ENCODE measurements around the gene CHD2.
"Not testable (repeated sequence)": the region's sequence is repeated elsewhere in the genome, so short reads cannot be mapped to it uniquely, and the experiment has no call there.

CHD2 gene

DNA sequence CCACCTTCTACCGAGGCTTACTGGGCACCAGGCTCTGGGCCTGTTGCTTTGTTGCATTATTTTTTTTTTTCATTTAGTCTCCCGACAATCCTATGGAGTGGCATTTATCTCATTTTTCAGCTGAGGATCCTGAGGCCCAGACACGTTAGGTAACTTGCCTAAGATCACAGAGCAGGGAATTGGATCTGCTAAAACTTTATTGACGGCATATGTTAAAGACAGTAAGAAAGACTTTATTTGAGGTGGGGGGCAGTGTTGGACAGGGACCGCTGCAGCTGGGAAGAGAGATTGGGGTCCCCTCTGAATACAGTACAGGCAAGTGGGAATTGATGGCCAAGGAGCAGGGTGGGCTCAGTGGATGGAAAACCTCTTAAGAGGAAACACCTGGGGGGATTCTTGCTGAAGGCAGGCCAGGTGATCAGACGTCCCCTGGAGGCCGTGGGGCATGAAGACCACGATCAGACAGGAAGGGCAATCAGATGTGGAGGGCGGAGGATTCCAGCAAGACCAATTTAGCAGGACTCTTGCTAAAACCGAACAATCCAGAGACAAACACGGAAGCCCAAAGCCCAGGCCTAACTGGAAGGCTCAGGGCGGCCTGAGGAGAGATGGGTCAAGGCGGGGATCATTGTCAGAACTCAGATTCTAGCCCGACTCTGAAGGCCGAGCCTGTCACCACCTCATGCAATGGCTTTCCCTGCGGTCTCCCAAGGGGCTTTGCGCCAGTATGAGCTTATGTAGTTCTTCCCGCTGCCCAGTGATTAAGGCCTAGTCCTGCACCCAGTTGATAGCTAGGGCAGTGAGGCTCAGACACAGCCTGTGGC lies 135.2 kb downstream of the CHD2 start:
- DNase-seq, result no peak

GRCh38 chr15:93035953-93036810 lies 136.1 kb downstream of the CHD2 start:
- peak in 1 of 51 donors; percentile 26 for DNase-seq

GRCh38 chr15:93036951-93037819 lies 137.1 kb downstream of the CHD2 start:
- DNase-seq, result peak in 36 of 51 donors; percentile 17 to 78 (median 52)

- no peak for DNase-seq
Measured at GRCh38 chr15:93037820-93038705, 137.9 kb downstream of the CHD2 start.

DNA sequence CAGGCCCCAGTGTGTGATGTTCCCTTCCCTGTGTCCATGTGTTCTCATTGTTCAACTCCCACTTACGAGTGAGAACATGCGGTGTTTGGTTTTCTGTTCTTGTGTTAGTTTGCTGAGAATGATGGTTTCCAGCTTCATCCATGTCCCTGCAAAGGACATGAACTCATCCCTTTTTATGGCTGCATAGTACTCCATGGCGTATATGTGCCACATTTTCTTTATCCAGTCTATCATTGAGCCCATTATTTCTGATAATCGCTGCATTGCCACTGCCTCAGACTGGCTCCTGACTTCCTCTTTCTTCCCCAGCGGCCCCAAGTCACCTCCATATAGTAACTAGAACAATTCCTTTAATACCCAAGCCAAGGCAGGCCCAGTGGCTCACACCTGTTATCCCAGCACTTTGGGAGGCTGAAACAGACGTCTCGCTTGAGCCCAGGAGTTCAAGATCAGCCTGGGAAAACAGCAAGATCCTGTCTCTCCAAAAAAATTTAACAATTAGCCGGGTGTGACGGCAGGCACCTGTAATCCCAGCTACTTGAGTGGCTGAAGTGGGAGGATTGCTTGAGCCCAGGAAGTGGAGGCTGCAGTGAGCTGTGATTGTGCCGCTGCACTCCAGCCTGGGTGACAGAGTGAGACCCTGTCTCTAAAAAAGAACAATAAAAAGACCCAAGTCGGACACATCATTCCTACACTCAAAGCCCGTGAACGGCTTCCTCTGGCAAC lies 139.6 kb downstream of the CHD2 start:
- not testable (repeated sequence) for DNase-seq

DNA sequence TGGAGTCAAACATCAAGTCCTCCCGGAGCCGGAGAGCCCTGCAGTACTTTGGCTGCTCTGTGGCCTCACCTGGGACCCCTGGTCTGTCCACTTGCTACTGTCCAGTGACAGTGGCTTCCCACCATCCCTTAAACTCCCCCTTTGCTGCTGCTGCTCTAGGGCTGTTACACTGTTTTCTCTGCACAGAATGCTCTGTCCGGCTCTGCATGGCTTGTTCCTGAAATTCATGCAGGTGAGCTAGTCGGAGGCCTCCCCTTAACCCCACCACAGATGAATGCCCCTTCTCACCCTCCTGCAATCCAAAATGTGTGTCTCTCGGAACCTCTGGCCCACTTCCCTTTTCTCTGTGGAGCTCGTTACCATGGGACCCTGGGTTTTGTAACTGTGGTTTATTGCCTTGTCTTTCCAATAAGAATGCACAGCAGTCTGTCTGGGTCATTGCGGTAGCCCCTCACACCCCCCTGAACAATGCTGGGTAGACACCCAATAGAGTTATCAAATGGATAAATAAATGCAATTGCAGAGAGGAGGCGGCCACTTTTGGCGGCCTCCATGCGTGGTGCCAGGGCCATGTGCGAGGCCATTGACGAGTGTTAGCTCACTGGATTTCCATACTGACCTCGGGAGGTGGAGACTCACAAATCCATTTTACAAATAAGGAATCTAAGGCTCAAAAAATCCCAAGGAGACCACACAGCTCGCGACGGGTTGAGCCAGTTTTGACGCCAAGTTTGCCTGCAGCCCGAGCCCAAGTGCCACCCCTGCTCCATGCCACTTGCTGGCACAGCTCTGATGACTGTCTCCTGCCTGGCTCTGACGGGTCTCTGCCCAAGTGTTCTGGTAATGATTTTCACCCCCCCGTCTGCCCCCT lies 140.4 kb downstream of the CHD2 start:
- peak in 3 of 51 donors; percentile 20 to 48 (median 29) for DNase-seq

- no peak for DNase-seq
Measured at GRCh38 chr15:93041159-93041547, 141.0 kb downstream of the CHD2 start.

GRCh38 chr15:93042211-93042610 lies 142.1 kb downstream of the CHD2 start:
- no peak for DNase-seq

GRCh38 chr15:93042691-93043378 lies 142.7 kb downstream of the CHD2 start:
- no peak for DNase-seq

GRCh38 chr15:93043621-93044300 lies 143.6 kb downstream of the CHD2 start:
- no peak for DNase-seq

- DNase-seq, result no peak
Measured at GRCh38 chr15:93044301-93045190, 144.4 kb downstream of the CHD2 start.

DNA sequence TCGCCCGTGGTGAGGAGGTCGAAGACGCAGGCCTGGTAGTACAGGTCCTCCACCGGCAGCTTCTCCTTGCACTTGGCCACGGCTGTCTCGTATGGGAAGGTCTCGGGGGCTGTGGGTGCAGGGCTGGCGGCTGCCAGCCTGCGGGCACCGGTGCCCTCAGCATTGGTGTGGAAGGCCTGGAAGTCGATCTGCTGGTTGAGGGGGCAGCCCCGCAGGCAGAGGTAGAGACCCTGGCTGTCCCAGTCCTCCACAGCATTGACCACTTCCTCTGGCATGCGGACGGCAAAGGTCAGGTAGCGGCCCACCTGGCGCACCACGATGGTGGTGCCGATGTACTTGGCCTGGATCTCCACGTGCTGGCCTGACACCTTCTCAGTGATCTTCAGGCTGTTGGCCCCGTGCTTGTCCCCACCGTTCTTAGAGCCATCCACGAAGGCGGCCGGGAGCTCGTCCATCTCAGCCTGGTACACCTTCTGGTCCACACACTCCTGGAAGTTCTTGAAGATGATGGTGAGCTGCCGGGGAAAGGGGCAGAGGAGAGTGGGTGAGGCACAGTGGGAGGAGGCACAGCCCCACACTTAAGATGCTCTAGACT lies 145.2 kb downstream of the CHD2 start:
- DNase-seq, result no peak

- no peak for DNase-seq
Measured at GRCh38 chr15:93046120-93046519, 146.0 kb downstream of the CHD2 start.

GRCh38 chr15:93046721-93047120 lies 146.6 kb downstream of the CHD2 start:
- no peak for DNase-seq

DNA sequence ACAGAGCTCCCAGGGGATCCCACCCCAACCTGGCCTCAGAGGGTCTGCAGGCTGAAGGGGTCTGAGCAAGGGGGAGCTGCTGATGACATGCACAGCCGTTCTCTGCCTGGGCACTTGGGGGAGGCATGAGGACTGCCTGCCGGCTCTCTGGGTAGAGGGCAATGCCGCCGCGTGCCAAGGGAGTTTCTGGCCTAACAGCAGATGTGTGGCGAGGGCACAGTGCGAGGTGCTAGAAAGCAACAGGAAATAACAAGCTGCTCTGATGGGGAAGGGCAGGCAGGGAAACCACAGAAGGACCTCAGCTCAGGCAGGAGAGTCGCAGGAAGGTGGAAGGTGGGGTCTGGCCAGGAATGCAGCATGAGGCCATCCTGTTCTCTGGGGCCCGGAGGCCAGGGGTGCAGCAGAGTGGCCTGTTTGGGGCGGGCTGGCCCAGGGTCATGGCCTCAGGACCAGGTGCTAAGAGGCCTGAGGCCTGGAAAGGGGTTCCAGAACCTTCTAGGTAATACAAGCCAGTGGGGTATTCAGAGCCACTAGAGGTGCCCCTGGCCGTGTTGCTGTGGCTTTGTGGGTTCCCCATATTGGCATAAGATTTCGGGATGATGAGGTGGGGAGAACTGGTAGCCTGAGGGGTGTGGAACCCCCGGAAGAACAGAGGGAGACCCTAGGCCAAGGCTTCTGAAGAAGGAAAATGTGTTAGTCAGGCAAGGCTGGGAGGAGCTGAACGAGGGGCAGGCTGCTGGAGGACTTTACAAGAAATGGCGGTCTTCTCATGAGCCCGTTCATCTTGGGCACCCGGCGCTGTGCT lies 147.7 kb downstream of the CHD2 start:
- no peak for DNase-seq
